ENCODE data around the gene ZNF280A.
"Not testable (repeated sequence)": the region's sequence is repeated elsewhere in the genome, so short reads cannot be mapped to it uniquely, and the experiment has no call there.

DNA sequence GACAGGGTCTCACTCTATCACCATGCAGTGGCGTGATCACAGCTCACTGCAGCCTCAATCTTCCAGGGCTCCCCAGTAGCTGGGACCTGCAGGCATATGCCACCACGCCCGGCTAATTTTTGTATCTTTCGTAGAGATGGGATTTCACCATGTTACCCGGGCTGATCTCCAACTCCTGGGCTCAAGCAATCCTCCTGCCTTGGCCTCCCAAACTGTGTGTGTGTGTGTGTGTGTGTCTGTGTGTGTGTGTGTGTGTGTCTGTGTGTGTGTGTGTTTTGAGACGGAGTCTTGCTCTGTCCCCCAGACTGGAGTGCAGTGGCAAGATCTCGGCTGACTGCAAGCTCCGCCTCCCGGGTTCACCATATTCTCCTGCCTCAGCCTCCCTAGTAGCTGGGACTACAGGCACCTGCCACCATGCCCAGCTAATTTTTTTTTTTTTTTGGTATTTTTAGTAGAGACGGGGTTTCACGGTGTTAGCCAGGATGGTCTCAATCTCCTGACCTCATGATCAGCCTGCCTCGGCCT is 12.5 kb upstream of the ZNF280A start:
- not testable (repeated sequence) for TF ChIP-seq EP300 (IDR thresholded peaks at IDR 0.05)
- TF ChIP-seq, protein P1, sequence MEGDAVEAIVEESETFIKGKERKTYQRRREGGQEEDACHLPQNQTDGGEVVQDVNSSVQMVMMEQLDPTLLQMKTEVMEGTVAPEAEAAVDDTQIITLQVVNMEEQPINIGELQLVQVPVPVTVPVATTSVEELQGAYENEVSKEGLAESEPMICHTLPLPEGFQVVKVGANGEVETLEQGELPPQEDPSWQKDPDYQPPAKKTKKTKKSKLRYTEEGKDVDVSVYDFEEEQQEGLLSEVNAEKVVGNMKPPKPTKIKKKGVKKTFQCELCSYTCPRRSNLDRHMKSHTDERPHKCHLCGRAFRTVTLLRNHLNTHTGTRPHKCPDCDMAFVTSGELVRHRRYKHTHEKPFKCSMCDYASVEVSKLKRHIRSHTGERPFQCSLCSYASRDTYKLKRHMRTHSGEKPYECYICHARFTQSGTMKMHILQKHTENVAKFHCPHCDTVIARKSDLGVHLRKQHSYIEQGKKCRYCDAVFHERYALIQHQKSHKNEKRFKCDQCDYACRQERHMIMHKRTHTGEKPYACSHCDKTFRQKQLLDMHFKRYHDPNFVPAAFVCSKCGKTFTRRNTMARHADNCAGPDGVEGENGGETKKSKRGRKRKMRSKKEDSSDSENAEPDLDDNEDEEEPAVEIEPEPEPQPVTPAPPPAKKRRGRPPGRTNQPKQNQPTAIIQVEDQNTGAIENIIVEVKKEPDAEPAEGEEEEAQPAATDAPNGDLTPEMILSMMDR (IDR thresholded peaks at IDR 0.05), result not testable (repeated sequence)
